ENCODE measurements around the gene ROBO2. TPM values are rescaled to one million over a fixed set of nuclear protein-coding genes. Genes with fewer than 3 reads are reported as not detected.

Gene ROBO2
- total and polyA plus RNA-seq, 11 donors = 0.04 to 0.93 (median 0.06) TPM; not detected in 6

- no peak for TF ChIP-seq CTCF (IDR thresholded peaks at IDR 0.05)
- no peak for TF ChIP-seq POLR2A (IDR thresholded peaks at IDR 0.05)
- Histone ChIP-seq H3K36me3 (no peaks in the 10 kb centered on the region), H3K27me3 (no peaks in the 10 kb centered on the region), H3K9me3 (no peaks in the 10 kb centered on the region), H3K27ac (no peak overlapping the region), H3K4me3 (no peak overlapping the region), H3K4me1 (no peaks in the 10 kb centered on the region)
- ATAC-seq (no peak), DNase-seq (no peak)
- 79 to 82% (median 81%) methylated on average over 11 of the region's 11 CpGs for WGBS, 4 donors
- intact Hi-C loops (cut with DNase I) = no loop called here
These were observed 164.9 kb downstream of the ROBO2 start for GRCh38 chr3:77204788-77205187.

DNA sequence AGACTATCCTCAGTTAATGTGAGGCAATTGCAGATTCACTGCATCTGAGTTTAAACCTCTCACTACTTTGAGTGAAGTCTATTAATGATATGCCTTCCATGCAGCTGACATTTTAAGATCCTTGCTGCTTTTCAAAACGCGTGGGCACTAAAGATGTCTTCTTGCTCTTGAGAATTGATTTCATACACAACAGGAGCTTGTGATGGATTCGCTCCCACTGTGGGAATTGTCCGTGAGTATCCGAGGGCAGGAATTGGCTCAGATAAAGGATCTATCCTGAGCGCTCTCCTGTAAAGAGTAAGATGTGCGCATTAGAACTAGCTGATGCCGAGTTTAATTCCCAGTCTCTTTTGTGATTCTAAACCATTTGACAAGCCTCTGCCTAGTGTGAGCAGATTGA, 167.9 kb downstream of the ROBO2 start:
- Histone ChIP-seq H3K27me3 (no peaks in the 10 kb centered on the region), H3K9me3 (peaks cover 0 to 2% (median 0%) of the 10 kb centered on the region in 12 donors), H3K4me1 (no peaks in the 10 kb centered on the region), H3K4me3 (no peak overlapping the region), H3K27ac (no peak overlapping the region), H3K36me3 (no peaks in the 10 kb centered on the region)
- 80 to 86% (median 84%) methylated on average over 8 of the region's 8 CpGs for WGBS, 4 donors
- no peak for ATAC-seq
- intact Hi-C loops (cut with DNase I) = no loop called here
- TF ChIP-seq POLR2A (IDR thresholded peaks at IDR 0.05) (no peak), CTCF (IDR thresholded peaks at IDR 0.05) (no peak)
- no peak for DNase-seq

DNA sequence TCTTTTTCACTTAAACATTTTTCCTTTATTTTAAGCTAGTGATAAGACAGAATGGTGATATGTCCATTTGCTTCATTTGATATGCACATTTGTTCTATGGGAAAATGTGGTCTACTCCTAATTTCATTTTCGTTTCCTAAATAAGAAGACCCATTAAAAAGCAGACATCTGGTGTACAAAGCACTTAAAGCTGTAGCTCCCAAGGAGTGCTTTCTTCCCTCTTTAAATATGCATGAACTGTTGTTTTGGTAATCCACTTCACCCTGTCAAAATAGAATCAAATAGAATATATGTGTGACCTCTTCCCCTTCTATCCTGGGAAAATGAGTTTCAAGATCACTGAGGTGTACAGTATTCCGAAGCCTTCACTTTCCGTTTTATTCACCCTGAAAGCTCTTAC, 182.8 kb downstream of the ROBO2 start:
- 76 to 85% (median 79%) methylated on average over 3 of the region's 3 CpGs for WGBS, 4 donors
- no peak for TF ChIP-seq CTCF (IDR thresholded peaks at IDR 0.05)
- no peak for TF ChIP-seq POLR2A (IDR thresholded peaks at IDR 0.05)
- Histone ChIP-seq H3K27me3 (no peaks in the 10 kb centered on the region), H3K9me3 (no peaks in the 10 kb centered on the region), H3K4me1 (no peaks in the 10 kb centered on the region), H3K27ac (no peak overlapping the region), H3K4me3 (no peak overlapping the region), H3K36me3 (no peaks in the 10 kb centered on the region)
- intact Hi-C loops (cut with DNase I) = no loop called here
- ATAC-seq = no peak
- DNase-seq = no peak

DNA sequence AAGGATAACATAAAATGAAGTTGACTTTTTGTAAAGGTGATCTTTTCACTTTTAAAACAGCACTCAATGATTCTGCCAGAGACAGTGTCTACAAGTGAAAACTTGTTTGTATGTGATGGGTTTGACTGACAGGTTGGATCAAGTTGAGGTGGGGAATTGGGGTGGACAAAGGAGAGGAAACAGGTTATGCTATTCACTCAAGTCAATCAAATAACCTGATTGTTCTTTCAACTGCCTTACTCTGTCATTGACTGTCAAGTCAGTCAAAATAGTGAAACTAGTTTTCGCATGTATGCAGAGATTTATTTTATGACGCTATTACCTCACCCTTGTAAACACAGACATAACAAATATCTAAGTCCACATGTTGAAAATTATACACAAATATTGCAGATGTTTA, 187.7 kb downstream of the ROBO2 start:
- ATAC-seq = no peak
- H3K9me3 ChIP-seq = no peaks in the 10 kb centered on the region
- 93 to 97% (median 94%) methylated on average over 2 of the region's 2 CpGs for WGBS, 4 donors
- no peak overlapping the region for H3K4me3 ChIP-seq
- no peak for DNase-seq
- intact Hi-C loops (cut with DNase I) = no loop called here
- no peaks in the 10 kb centered on the region for H3K27me3 ChIP-seq
- H3K36me3 ChIP-seq = no peaks in the 10 kb centered on the region
- H3K27ac ChIP-seq = no peak overlapping the region
- H3K4me1 ChIP-seq = no peaks in the 10 kb centered on the region
- TF ChIP-seq CTCF (IDR thresholded peaks at IDR 0.05) = no peak
- no peak for TF ChIP-seq POLR2A (IDR thresholded peaks at IDR 0.05)

All from heart left ventricle (tissue), 16 donors.